Naive thymus-derived CD4-positive, alpha-beta T cell (primary cell): ENCODE measurements around the gene SLF2. TPM values are rescaled to one million over a fixed set of nuclear protein-coding genes. Genes with fewer than 3 reads are reported as not detected.
A peak's percentile ranks its signal among the peaks of the same experiment; 100 is the strongest.

Experiments
- ATAC-seq: fragments of 150-1000 bp; cut with Tn5 transposase; 2 replicates; pipeline ENCODE4 v1.10.0; 2021; ENCODE audit warnings: mild to moderate bottlenecking, moderate library complexity
- CTCF ChIA-PET: fragments of 350-600 bp; sonication (Branson Sonifier 250); formaldehyde crosslinking; loops from one replicate; lab custom pipeline; 2021; ENCODE audit warnings: antibody characterized with exemption; lab: Charles Lee
- POLR2A ChIA-PET: fragments of 350-600 bp; sonication (Branson Sonifier 250); formaldehyde crosslinking; loops from one replicate; lab custom pipeline; 2021; ENCODE audit warnings: antibody characterized with exemption, inconsistent platforms; lab: Charles Lee
- DNase-seq, 9 donors: peaks; one replicate each; pipeline versions ENCODE4 v3.0.0 to v3.0.0-alpha.2; 2020 to 2022; ENCODE audit warnings: mixed read lengths in 1 of 9
- H3K27ac ChIP-seq: one replicate; pipeline ENCODE4 v1.7.0; 2013; ENCODE audit warnings: mild to moderate bottlenecking, low read depth, low read length, moderate library complexity
- H3K27me3 ChIP-seq, 2 donors: one replicate each; pipeline ENCODE4 v1.7.0; 2013; ENCODE audit warnings: low read length in 2 of 2, mild to moderate bottlenecking in 2 of 2, moderate library complexity in 2 of 2; ENCODE audit not compliant: control insufficient read depth in 2 of 2, insufficient read depth in 2 of 2
- H3K36me3 ChIP-seq, 3 experiments: 1 replicate in 2 of 3; 2 replicates in 1 of 3; pipeline ENCODE4 v1.7.0; 2013; ENCODE audit warnings: low read length in 3 of 3, mild to moderate bottlenecking in 3 of 3, moderate library complexity in 1 of 3; ENCODE audit not compliant: insufficient read depth in 3 of 3, control insufficient read depth in 2 of 3
- H3K4me1 ChIP-seq, 2 donors: one replicate each; pipeline ENCODE4 v1.7.0; 2013; ENCODE audit warnings: low read length in 2 of 2, mild to moderate bottlenecking in 2 of 2, moderate library complexity in 1 of 2; ENCODE audit not compliant: control insufficient read depth in 2 of 2, insufficient read depth in 2 of 2
- H3K4me3 ChIP-seq: 2 replicates; pipeline ENCODE4 v1.7.0; 2013; ENCODE audit warnings: mild to moderate bottlenecking, low read length
- H3K9me3 ChIP-seq, 3 experiments: 1 replicate in 2 of 3; 2 replicates in 1 of 3; pipeline ENCODE4 v1.7.0; 2013; ENCODE audit warnings: low read length in 3 of 3; ENCODE audit not compliant: control insufficient read depth in 2 of 3
- H3K27ac Mint-ChIP-seq, 9 donors: one replicate each; pipeline ENCODE4 v1.8.0; 2020 to 2022; ENCODE audit warnings: mixed read lengths in 9 of 9, mild to moderate bottlenecking in 8 of 9, moderate library complexity in 5 of 9, inconsistent platforms in 2 of 9
- H3K27me3 Mint-ChIP-seq, 5 donors: one replicate each; pipeline ENCODE4 v1.8.0; 2021 to 2022; ENCODE audit warnings: mixed read lengths in 5 of 5, mild to moderate bottlenecking in 1 of 5
- H3K36me3 Mint-ChIP-seq, 5 donors: one replicate each; pipeline ENCODE4 v1.8.0; 2020 to 2022; ENCODE audit warnings: mixed read lengths in 5 of 5, mild to moderate bottlenecking in 3 of 5, inconsistent platforms in 1 of 5
- H3K4me1 Mint-ChIP-seq, 7 donors: one replicate each; pipeline ENCODE4 v1.8.0; 2020 to 2022; ENCODE audit warnings: mixed read lengths in 7 of 7, mild to moderate bottlenecking in 3 of 7, inconsistent platforms in 1 of 7
- H3K4me3 Mint-ChIP-seq, 10 donors: one replicate each; pipeline ENCODE4 v1.8.0; 2020 to 2022; ENCODE audit warnings: mild to moderate bottlenecking in 10 of 10, mixed read lengths in 10 of 10, moderate library complexity in 6 of 10, inconsistent platforms in 2 of 10
- H3K9me3 Mint-ChIP-seq, 11 donors: one replicate each; pipeline ENCODE4 v1.8.0; 2020 to 2022; ENCODE audit warnings: mixed read lengths in 11 of 11, mild to moderate bottlenecking in 4 of 11, inconsistent platforms in 1 of 11, moderate library complexity in 1 of 11
- intact Hi-C, 2 donors: fragments of 100-400 bp; cut with micrococcal nuclease; formaldehyde crosslinking; loops; one replicate each; pipeline ENCODE4 v1.15.1; 2023
- polyA plus RNA-seq, 2 donors: library from polyadenylated mRNA; unstranded; fragments of 300-500 nt; fragmentation: Illumina TruSeq; gene quantifications; one replicate each; pipeline ENCODE4 v1.2.3, GENCODE V29; 2021
- total RNA-seq, 6 experiments: library from RNA in 5 of 6; stranded (reverse) in 5 of 6; gene quantifications; 1 replicate in 5 of 6; 2 replicates in 1 of 6; pipeline ENCODE4 v1.2.3 and lab custom pipeline; 2021 to 2026

SLF2 gene
- total and polyA plus RNA-seq, 7 experiments from 2014 or later = 10.9 to 43.7 (median 24.0) TPM

- Histone ChIP-seq H3K4me1 (peaks cover 17 to 24% of the 10 kb centered on the region in 2 donors), H3K36me3 (peaks cover 0 to 61% (median 11%) of the 10 kb centered on the region in 3 experiments), H3K4me3 (no peak overlapping the region), H3K9me3 (no peaks in the 10 kb centered on the region), H3K27me3 (no peaks in the 10 kb centered on the region), H3K27ac (no peak overlapping the region)
- H3K27me3 Mint-ChIP-seq = no peaks in the 10 kb centered on the region
- H3K9me3 Mint-ChIP-seq = no peaks in the 10 kb centered on the region
- DNase-seq (no peak), ATAC-seq (no peak)
- H3K4me1 Mint-ChIP-seq = peaks cover 23 to 60% (median 35%) of the 10 kb centered on the region in 7 donors
- ChIA-PET POLR2A (interaction anchor here (0.8 to 4.7 kb wide), 3 partner anchors 9 to 76 kb away, joined by 3 to 65 read pairs (median 4); partner anchors contain the start of genes LZTS2, PDZD7, SFXN3 and SLF2), CTCF (interaction anchor here (0.6 to 1.8 kb wide), 3 partner anchors 9 to 52 kb away, joined by 3 to 15 read pairs (median 5); no protein-coding TSS in a partner anchor)
- H3K36me3 Mint-ChIP-seq = peaks cover 11 to 43% (median 21%) of the 10 kb centered on the region in 5 donors
- intact Hi-C loops = no loop called here
- peak overlapping the region in 1 of 9 donors; percentile 62 for H3K27ac Mint-ChIP-seq
- peak overlapping the region in 5 of 10 donors; percentile 9 to 48 (median 25) for H3K4me3 Mint-ChIP-seq
These were observed 76.3 kb downstream of the SLF2 start for GRCh38 chr10:100989088-100989487.

- Histone ChIP-seq H3K4me1 (peaks cover 16 to 18% of the 10 kb centered on the region in 2 donors), H3K27me3 (no peaks in the 10 kb centered on the region), H3K36me3 (peaks cover 0 to 43% (median 11%) of the 10 kb centered on the region in 3 experiments), H3K4me3 (no peak overlapping the region), H3K27ac (no peak overlapping the region), H3K9me3 (no peaks in the 10 kb centered on the region)
- Mint-ChIP-seq H3K9me3 (no peaks in the 10 kb centered on the region), H3K36me3 (peaks cover 11 to 30% (median 16%) of the 10 kb centered on the region in 5 donors), H3K4me1 (peaks cover 17 to 40% (median 25%) of the 10 kb centered on the region in 7 donors), H3K27ac (peak overlapping the region in 7 of 9 donors; percentile 24 to 94 (median 58)), H3K4me3 (peak overlapping the region in 1 of 10 donors; percentile 68), H3K27me3 (no peaks in the 10 kb centered on the region)
- ChIA-PET POLR2A (no interaction called here), CTCF (interaction anchor here (0.8 to 1.1 kb wide), 2 partner anchors 18 to 20 kb away, joined by 3 read pairs; no protein-coding TSS in a partner anchor)
- intact Hi-C loops = no loop called here
- no peak for ATAC-seq
- no peak for DNase-seq
These were observed 81.4 kb downstream of the SLF2 start for GRCh38 chr10:100993986-100994708.

GRCh38 chr10:100995181-100995580 is 82.4 kb downstream of the SLF2 start:
- H3K27me3 Mint-ChIP-seq = no peaks in the 10 kb centered on the region
- H3K4me1 ChIP-seq = peaks cover 17 to 22% of the 10 kb centered on the region in 2 donors
- H3K9me3 ChIP-seq = no peaks in the 10 kb centered on the region
- peaks cover 11 to 26% (median 16%) of the 10 kb centered on the region in 5 donors for H3K36me3 Mint-ChIP-seq
- no peak for ATAC-seq
- peaks cover 0 to 35% (median 11%) of the 10 kb centered on the region in 3 experiments for H3K36me3 ChIP-seq
- no peaks in the 10 kb centered on the region for H3K27me3 ChIP-seq
- peaks cover 17 to 32% (median 22%) of the 10 kb centered on the region in 7 donors for H3K4me1 Mint-ChIP-seq
- POLR2A ChIA-PET = interaction anchor here (4.4 kb wide), 1 partner anchor 8 kb away, joined by 65 read pairs; the partner anchor contains the start of genes MRPL43 and TWNK
- no peak for DNase-seq
- intact Hi-C loops = loop anchor here in 1 of 2 donors (5.0 kb wide), 2 partner anchors 357 to 433 kb away; partner anchors contain the start of gene BTRC
- H3K4me3 ChIP-seq = no peak overlapping the region
- CTCF ChIA-PET = no interaction called here
- H3K27ac ChIP-seq = no peak overlapping the region
- H3K27ac Mint-ChIP-seq = peak overlapping the region in 8 of 9 donors; percentile 26 to 94 (median 70)
- no peaks in the 10 kb centered on the region for H3K9me3 Mint-ChIP-seq
- peak overlapping the region in 7 of 10 donors; percentile 32 to 98 (median 51) for H3K4me3 Mint-ChIP-seq

- H3K9me3 ChIP-seq = no peaks in the 10 kb centered on the region
- intact Hi-C loops = loop anchor here (1.0 to 5.0 kb wide), 6 partner anchors 10 to 462 kb away; partner anchors contain the start of genes MRPL43 (in 2 of the 2), TWNK (in 2 of the 2), BTRC (in 1 of the 2) and HIF1AN (in 1 of the 2)
- peak overlapping the region; percentile 87 for H3K4me3 ChIP-seq
- DNase-seq (peak in 6 of 9 donors; percentile 30 to 59 (median 48)), ATAC-seq (peak; percentile 24)
- H3K4me1 ChIP-seq = peaks cover 20 to 22% of the 10 kb centered on the region in 2 donors
- CTCF ChIA-PET = interaction anchor here (0.7 to 7.9 kb wide), 9 partner anchors 8 to 83 kb away, joined by 3 to 56 read pairs (median 6); partner anchors contain the start of genes MRPL43, PDZD7, SFXN3 and TWNK
- peaks cover 0 to 22% (median 0%) of the 10 kb centered on the region in 3 experiments for H3K36me3 ChIP-seq
- POLR2A ChIA-PET = interaction anchor here (0.5 to 4.8 kb wide), 10 partner anchors 10 to 463 kb away, joined by 3 to 65 read pairs (median 6); partner anchors contain the start of genes MRPL43, PDZD7, SEMA4G and SFXN3
- peaks cover 0 to 13% (median 3%) of the 10 kb centered on the region in 5 donors for H3K36me3 Mint-ChIP-seq
- peak overlapping the region; percentile 87 to 98 (median 92) for H3K4me3 Mint-ChIP-seq
- H3K27ac ChIP-seq = peak overlapping the region; percentile 99
- H3K9me3 Mint-ChIP-seq = no peaks in the 10 kb centered on the region
- peaks cover 15 to 37% (median 23%) of the 10 kb centered on the region in 7 donors for H3K4me1 Mint-ChIP-seq
- H3K27me3 Mint-ChIP-seq = no peaks in the 10 kb centered on the region
- H3K27ac Mint-ChIP-seq = peak overlapping the region; percentile 88 to 94 (median 92)
- no peaks in the 10 kb centered on the region for H3K27me3 ChIP-seq
These were observed 84.1 kb downstream of the SLF2 start for GRCh38 chr10:100996678-100997359.

DNA sequence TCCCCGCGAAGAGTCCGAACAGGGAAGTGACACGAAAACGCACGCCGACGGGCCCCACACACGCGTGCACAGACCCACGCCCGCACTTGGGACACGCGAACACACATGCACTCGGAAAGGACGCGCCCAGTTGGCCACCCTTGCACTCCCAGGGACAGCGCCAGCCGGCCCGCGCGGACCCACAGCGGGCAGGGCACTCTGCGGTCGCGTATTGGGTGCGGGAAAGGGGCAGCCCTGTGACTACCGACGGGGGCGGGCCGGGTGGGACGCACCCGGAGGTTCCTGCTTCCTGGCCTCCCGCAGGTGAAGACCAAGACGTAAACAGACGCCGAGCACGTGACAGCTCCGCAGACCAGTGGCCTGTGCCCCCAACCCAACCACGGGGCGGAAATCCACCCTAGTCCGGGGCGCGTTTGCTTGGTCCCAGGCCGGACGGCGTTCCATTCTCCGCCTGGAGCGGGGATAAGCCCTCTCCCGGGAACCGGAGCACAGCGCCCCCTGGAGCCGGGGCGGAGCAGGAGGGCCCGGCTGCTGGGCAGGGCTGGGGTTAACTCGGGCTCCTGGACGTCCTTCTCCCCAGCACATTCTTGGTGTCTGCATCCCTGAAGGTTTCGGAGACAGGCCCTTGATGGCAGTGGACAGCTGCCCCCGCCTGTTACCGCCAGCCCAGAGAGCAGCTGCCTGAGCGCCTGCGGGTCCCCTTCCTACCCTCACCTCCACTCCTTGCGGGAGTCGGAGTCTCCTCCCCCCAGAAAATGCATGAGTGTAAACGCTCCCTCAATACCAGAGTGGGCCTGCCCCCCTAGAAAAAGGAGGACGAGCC is 84.8 kb downstream of the SLF2 start:
- Mint-ChIP-seq H3K4me1 (peaks cover 15 to 37% (median 23%) of the 10 kb centered on the region in 7 donors), H3K27ac (peak overlapping the region; percentile 88 to 96 (median 93)), H3K4me3 (peak overlapping the region; percentile 87 to 98 (median 92)), H3K9me3 (no peaks in the 10 kb centered on the region), H3K27me3 (no peaks in the 10 kb centered on the region), H3K36me3 (peaks cover 0 to 13% (median 3%) of the 10 kb centered on the region in 5 donors)
- CTCF ChIA-PET = interaction anchor here (0.7 to 7.9 kb wide), 16 partner anchors 9 to 1145 kb away, joined by 3 to 56 read pairs (median 4); partner anchors contain the start of genes KAZALD1, MRPL43, PDZD7 and SFXN3
- peak overlapping the region; percentile 87 for H3K4me3 ChIP-seq
- H3K9me3 ChIP-seq = no peaks in the 10 kb centered on the region
- H3K27me3 ChIP-seq = no peaks in the 10 kb centered on the region
- intact Hi-C loops = loop anchor here (1.0 to 5.0 kb wide), 8 partner anchors 10 to 462 kb away; partner anchors contain the start of genes MRPL43 (in 2 of the 2), TWNK (in 2 of the 2), BTRC (in 1 of the 2) and HIF1AN (in 1 of the 2)
- DNase-seq (peak; percentile 54 to 88 (median 72)), ATAC-seq (peak; percentile 62)
- POLR2A ChIA-PET = interaction anchor here (0.7 to 4.8 kb wide), 12 partner anchors 9 to 85 kb away, joined by 3 to 65 read pairs (median 6); partner anchors contain the start of genes MRPL43, PDZD7, SEMA4G and SFXN3
- peaks cover 20 to 22% of the 10 kb centered on the region in 2 donors for H3K4me1 ChIP-seq
- H3K36me3 ChIP-seq = peaks cover 0 to 23% (median 0%) of the 10 kb centered on the region in 3 experiments
- H3K27ac ChIP-seq = peak overlapping the region; percentile 99
